HG03108 (cell line): ENCODE results near the gene SKI.

Source experiments
- ATAC-seq: cut with Tn5 transposase; IDR thresholded peaks from one replicate; pipeline ENCODE4 v1.9.1; 2021; ENCODE audit warnings: moderate library complexity; ENCODE audit not compliant: unreplicated experiment

Gene SKI

DNA sequence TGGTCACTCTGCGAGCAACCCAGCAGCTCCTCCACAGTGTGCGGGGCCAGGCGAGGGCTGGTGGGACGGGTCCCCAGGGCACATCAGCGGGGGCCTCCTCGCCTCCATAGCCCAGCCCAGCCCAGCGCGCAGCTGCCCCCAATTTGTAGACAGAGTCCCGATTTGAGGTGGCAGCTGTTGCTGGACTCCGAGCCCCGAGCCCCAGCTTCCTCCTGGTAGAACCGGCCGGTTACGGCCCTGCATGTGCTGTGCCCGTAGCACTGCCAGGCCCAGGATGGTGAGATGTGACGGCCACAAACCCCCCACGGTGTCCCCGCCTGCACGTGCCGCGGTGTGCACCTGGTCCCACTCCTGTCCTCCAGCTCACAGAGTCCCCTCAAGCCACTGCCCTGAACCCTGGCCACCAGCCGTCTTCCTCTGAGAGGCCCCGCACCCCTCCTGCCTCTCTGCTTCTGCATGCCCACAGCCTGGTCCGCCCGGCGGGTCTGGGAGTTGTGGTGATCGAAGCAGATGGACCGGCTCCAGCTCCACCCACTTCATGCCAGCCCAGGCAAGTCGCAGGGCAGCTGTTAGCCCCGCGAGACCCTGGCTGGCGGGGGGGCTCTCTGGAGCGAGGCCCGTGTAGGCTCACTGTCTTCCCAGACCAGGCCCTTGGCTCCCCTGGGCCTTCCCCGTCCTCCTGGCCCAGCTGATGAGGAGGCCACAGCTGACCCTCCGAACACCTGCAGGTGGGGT lies 107.8 kb downstream of the SKI start:
- no peak for ATAC-seq

DNA sequence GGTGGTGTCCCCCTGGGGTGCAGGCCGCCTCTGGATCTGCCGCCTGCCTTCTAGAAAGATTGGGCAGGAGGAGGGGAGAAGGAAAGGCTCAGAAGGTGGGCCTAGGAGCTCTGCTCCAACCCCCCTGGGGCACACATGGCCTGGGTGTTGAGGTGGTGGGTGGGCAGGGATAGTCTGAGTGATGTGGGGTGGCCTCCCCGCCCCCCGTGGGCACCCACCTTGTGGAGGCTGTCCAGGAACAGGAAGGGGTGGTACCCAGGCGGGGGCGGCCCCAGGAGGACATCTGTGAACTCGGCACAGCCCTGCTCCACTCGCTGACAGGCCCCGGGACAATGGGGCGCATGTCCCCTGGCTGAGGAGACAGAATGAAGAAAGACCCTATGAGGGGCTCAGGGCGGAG lies 108.4 kb downstream of the SKI start:
- ATAC-seq = no peak

DNA sequence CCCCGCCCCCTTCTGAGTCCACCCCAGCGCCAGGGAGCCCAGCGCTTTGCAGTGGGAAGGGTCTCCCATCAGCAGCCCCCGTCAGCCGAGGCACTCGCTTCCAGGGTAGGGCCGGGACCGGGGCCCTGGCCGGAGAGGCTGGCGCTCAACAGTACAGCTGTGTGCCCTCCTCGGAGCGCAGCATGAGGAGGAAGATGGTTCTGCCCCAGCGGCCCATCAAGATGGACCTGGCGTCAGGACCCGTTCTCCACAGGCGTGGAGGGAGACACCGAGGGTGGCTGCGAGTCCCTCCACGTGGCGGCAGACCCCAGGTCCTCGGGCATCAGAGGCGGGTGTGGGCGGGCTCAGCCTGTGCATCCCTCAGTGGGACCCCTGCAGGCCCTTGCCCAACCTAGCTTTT lies 109.0 kb downstream of the SKI start:
- ATAC-seq = no peak

DNA sequence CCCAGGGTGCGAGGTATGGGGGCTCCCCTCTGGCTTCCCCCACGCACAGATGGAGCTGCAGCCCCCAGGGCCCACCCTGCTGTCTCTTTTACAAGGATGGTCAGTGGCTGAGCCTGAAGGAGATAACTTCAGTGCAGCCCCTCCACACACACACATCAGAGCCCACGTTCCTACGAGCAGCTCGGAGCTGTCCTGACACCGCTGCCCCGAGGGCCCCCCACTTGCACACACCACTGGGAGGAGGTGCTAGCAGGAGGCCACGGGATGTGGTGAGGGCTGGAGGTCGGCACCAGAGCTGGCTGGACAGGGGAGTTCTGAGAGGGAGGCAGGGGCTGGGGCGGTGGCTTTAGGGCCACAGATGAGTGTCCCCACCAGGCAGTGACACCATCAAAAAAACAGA lies 109.4 kb downstream of the SKI start:
- ATAC-seq = no peak

DNA sequence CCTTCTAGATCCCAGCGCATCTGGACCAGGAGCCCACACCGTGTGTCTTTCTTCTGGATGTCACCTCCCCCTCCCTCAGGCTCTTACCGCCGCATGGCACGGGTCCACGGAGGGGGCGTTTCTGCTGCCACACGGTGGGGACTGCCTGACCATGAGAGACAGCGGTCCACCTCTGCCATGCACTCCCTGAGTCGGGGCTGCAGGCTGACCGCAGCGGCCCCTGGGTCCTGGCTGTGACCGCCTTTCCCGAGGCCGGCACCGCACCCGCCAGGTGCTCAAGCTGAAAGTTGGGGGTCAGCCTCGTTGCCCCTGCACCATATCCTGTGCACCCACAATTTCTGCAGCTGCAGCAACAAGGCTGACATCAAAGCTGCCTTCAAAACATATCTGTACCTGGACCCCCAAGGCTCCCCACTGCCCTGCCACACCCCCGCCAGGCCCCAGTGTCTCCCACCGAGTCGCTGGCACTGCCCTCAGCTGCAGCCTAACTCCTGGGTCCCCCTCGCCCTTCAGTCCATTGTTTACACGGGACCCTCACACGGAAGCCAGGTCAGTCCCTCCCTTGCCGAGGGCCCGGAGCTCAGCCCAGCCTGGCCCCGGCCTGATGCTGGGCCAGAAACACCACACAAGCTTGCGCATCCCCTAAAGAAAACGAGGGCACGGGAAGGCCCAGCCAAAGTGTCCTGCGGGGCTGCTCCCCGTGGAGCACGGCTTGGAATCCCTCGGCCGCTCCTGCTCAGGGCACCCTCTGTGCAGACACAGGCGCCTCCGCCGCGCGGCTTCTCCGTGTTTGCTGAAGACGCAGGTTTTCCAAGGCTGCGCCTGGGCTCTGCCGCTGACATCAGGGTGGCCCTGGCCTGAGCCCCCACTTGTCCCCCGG lies 111.3 kb downstream of the SKI start:
- ATAC-seq = no peak

DNA sequence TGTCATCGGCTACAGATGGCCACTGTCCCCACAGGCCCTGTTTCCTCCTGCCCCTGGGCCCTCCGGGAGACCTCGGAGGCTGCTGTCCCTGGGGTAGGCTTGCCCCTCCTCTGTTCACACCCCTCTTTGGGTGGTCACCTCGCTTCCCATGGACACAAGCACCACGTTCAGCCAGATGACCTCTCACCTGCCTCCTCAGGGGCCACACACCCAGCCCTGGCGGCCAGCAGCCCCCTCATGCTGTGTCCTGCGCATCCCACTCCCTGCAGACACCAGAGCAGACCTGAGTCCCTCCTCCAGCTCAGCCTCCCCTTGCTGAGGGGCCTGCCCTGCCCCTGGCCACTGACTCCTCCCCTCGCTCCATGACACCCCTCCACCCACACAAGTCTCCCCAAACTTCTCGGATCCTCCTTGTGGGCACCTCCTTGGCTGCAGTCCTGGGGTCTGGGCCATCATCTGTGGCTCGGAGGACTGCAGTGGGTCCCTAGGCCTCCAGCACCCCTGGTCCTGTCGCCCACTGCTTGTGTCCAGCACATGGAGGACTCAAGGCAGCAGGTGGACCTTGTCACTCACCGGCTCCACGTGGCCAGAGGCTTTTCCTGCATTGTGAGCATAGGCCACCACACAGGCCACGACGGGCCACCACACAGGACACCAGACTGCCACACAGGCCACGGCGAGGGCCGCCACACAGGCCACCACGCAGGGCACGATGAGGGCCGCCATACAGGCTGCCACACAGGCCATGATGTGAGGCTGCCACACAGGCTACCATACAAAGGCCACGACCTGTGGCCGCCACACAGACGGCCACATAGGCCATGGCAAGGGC lies 112.2 kb downstream of the SKI start:
- no peak for ATAC-seq

DNA sequence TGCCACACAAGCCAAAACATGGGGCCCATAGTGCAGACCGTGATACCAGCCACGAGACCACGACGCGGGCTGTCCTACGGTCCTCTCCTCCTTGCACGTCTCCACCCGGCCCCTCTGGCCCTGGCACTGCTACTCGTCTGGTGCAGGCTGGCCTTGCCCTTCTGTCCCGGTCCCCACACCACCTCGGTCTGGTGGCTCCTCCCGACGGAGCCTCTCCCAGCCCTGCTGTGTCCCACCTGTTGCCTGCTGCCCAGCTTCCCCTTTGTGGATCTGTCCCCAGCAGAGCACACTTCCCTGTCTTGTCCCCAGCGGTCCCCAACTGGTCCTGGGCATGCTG lies 112.8 kb downstream of the SKI start:
- no peak for ATAC-seq

DNA sequence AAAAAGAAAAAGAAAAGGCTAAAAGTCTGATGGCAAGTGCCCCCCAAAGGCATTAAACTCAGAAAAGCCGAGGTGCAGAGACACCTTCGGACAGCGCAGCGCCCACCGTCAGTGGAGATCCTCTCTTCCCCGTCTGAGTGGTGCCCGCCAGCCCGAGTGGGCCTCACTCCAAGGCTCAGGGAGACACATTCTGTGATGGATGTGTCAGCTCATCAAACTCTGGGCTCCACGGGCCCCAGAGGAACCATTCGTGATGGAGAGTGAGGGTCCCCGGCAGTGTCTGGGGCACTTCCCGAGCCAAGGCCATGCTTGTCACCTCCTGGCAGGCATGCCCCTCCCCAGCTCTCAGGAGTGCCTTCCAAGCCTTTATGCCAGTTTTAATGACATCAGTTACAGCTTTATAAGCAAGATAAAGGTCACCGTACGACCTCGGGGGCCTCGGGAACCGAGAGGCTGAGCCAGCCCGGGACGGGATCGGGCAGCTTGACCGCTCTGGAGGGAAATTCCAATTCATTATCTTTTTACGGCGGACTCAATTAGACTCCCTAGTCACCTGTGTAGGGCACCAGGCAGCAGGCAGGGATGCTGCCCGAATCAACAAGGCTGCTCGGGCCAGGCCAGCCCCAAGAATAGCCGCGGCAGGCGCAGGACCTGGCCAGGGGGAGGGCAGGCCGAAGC lies 113.7 kb downstream of the SKI start:
- ATAC-seq = no peak

DNA sequence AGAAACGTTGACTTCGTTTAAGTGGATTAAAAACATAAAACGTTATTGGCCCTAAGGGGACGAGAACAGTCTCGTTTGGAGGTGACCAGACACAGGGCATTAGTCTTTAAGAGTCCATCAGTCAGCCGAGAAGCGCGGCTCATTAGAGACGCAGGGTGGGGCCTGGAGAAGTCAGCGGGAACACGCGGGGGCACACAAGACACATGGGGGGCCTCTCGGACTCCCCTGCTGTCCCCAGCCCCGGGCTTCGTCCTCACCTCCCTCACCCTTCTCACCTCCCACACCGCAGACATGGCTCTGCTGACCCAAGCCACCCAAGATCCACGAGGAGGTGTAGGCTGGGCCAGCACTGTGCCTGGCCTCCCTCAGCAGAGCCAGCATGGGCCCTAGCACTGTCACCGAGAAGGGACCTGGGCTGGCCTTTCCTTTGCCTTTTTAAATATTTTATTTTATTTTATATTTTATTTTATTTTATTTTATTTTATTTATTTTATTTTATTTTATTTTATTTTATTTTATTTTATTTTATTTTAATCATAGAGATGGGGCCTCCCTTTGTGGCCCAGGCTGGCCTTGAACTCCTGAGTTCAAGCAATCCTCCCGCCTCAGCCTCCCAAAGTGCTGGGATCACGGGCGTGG lies 114.4 kb downstream of the SKI start:
- ATAC-seq = no peak

DNA sequence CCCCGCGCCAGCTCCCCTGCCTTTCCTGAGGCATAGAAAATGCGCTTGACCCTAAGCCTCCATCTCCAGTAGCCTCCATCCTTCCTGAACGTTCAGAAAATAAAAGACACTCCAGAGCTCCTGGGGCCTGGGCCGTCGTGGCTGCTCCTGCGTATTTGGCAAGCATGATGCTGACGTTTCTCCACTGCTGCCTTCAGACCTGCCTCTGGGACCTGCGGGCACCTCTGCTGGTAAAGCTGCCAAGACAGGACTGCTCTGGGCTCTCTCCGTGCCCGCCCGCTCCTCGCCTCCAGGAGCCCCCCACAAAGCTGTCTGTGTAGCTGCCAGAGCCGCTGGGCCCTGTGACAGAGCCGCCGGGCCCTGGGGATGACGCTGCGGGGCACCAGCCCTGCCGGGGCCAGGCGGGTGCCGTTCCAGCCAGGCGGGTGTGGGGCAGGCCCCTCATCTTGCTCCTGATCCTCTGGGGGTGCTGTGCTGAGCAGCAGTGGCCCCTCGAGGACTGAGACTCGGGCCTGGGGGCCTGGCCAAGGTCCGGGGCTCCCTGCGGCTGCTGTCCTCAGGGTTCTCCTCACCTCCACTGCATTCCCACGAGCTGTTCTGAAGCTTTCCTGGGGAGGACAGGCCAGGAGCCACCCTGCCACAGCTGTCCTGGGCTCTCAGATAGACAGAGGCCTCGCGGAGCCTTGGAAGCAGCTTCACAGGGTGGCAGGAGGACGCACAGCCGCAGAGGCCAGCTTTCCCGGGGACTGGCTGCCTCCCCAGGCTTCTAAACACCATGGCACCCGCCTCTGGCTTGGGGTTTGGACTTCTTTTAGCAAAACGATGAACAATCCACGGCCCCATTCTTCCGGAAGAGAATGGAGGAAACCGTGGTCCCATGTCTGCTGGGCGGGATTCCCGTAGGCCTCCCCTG lies 115.2 kb downstream of the SKI start:
- ATAC-seq = no peak

DNA sequence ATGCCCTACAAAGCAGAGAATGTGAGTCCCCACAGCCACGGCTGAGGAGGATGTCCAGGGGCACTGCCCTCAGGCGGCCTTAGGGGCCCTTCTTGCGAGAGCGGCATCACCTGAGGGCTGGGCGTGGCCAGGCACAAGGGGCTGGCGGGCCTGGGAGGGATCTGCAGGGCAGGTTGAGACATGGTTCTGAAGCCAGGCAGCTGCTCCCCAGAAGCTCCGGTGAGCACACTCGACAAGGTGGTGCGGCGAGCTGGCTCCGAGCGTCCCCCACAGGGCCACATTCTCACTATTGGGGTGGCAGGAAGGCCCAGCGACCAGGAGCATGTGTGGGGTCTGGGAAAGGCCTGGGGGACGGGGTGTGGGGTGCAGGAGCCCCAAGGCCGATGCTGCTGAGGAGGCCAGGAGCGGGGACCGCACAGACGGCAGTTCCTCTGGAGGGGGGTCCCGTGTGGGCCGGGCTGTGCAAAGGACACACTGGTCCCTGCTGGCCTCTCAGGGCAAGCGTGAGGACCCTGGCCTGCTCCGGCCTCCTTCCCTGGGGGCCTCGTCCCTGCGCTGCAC lies 116.1 kb downstream of the SKI start:
- ATAC-seq = no peak

DNA sequence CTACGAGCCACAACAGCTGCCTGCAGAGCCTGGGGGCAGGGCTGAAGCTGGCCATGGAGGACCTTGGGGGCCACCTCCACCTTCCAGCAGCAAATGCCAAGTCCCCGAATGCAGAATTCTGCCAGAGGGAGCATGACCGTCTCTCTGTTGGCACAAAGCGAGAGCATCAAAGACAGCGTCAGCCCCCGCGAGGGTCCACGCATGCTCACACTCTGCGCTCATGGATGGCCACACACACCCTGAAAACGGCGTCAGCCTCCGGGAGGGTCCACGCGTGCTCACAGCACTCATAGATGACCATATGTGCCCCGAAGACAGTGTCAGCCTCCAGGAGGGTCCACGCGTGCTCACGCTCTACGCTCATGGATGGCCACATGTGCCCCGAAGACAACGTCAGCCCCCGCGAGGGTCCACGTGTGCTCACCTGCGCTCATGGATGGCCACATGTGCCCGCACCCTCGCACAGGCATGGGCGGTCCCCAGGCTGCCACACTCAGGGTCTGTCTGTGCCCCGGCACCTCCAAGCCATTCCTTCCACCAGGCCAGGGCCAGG lies 116.7 kb downstream of the SKI start:
- ATAC-seq = no peak

DNA sequence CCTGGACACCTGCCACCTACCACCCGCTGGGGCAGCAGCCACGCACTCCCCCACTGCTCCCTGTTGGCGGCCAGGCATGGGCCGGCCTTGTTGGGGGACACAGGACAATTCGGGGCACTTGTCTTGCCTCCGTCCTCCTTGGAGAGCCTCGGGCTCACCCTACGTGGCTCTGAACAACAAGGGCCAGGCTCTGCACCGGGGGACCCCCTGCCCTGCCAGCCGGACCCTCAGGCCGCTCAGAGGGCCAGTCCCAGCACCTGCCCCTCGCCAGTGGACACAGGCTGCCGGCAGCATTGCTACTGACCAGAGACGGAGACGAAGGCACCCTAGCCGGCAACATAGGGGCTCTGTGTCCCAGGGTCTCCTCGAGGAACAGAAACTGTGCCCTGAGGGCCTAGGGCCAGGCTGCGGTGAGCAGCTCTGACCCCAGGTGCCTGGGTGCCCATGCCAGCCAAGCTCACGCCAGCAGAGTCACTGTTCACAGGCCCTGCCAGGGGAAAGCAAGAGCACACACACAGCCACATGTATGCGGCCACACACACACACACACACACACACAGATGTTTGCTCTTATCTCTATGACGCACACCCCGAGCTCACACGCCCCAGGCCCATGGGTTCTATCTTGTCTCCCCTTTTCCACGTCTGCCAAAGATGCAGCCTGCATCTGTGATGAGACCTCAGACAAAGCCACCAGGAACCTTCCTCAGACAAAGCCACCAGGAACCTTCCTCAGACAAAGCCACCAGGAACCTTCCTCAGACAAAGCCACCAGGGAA lies 117.4 kb downstream of the SKI start:
- no peak for ATAC-seq

DNA sequence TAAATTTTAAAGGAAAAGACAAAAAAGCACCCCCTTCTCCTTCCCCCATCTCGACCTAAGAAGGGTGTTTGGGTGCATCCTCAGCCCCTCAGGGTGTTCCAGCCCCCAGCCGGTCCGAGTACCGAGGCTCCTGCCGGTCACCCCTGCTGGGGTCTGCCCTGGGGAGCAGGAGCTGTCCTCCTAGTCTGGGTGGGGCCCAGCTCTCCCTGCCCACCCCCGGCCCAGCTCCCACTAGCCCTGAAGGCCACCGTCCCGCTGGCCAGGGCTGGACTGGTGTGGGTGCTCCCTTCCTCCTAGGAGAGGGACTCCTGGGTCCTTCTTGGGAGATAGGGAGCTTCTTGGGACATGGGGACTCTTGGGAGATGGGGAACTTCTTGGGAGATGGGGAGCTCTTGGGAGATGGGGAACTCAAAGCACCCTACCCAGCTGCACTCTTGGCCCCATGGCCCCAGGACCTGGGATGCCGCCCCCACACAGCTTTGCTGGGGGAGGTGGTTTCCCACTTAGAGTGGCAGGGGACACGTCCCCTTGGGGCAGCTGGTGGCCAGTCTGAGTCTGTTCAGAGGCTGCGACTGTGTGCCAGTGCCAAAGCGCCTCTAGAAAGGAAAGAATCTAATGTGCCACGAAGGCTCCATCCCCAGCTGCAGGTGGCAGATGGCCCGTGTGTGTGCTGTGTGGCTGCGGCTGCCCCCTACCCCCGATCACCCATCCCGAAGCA lies 118.7 kb downstream of the SKI start:
- no peak for ATAC-seq

DNA sequence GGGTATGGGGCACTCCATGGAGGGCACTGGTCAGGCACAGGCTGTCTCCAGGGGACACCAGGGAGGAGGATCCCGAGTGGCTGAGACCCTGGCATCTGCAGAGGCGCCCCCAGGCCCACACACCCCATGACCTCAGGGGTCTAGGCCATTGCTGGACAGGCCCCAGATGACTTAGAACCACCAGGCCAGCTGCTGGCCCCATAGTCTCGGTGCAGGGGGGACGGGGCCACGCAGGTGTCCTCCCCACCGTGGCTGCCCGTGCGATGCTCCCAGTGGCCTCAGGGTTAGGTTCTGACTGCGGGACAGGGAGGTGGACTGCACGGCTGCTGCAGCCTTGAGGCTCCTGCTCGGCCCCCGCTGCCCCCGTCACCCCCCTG lies 119.3 kb downstream of the SKI start:
- ATAC-seq = no peak

DNA sequence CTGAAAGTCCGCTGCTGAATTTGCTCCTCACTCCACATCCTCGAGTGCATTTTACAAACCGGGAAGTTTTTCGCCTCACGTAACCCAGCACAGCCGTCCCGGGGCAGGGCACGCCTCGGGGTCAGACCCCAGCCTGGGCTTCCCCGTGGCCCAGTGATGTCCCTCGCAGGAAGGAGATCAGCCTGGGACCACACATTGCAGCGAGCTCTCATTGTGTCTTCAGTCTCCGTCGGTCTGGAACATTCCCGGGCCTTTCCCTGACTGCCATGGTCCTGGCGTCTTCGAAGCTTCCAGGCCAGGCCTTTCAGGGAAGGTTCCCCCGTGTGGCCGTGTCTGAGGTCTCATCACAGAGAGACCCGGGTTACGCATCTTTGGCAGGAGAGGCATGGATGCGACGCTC lies 119.8 kb downstream of the SKI start:
- no peak for ATAC-seq
